Lower lobe of right lung (tissue), 2 donors: ENCODE data around the gene MTMR10. TPM values are rescaled to one million over a fixed set of nuclear protein-coding genes. Genes with fewer than 3 reads are reported as not detected.

Experiments used
- ATAC-seq, 2 donors: fragments of 200-7000 bp; cut with Tn5 transposase; one replicate each; pipeline ENCODE4 v1.9.1; 2020 to 2022; ENCODE audit warnings: mild to moderate bottlenecking in 2 of 2, moderate library complexity in 2 of 2
- DNase-seq: peaks from one replicate; pipeline ENCODE4 v3.0.0-alpha.2; 2020
- H3K27ac ChIP-seq: fragments of 200-600 bp; one replicate; pipeline ENCODE4 v1.8.0; 2022
- H3K27me3 ChIP-seq: fragments of 200-600 bp; one replicate; pipeline ENCODE4 v1.8.0; 2022; ENCODE audit warnings: low read depth
- H3K36me3 ChIP-seq: fragments of 200-600 bp; one replicate; pipeline ENCODE4 v1.8.0; 2022; ENCODE audit warnings: mild to moderate bottlenecking
- H3K4me1 ChIP-seq: fragments of 200-600 bp; one replicate; pipeline ENCODE4 v1.8.0; 2022
- H3K4me3 ChIP-seq: fragments of 200-600 bp; one replicate; pipeline ENCODE4 v1.8.0; 2022; ENCODE audit warnings: mild to moderate bottlenecking
- H3K9me3 ChIP-seq: fragments of 200-600 bp; one replicate; pipeline ENCODE4 v1.8.0; 2022
- CTCF ChIP-seq: fragments of 200-600 bp; IDR thresholded peaks from one replicate; pipeline ENCODE4 v1.8.0; 2022; ENCODE audit warnings: antibody characterized with exemption, mild to moderate bottlenecking
- intact Hi-C: fragments of 100-400 bp; cut with DNase I; formaldehyde crosslinking; loops from one replicate; pipeline ENCODE4 v1.11.0; 2022
- total RNA-seq: library from RNA; stranded (reverse); fragmentation: NEBNext Ultra II Directional; extraction: Animal tissue kit (Norgen Biotek cat#: 25700); gene quantifications from one replicate; pipeline ENCODE4 v1.2.1, GENCODE V29; 2021
- donor health status: DM: no; HTN: yes; CAD: no; lungs with severe emphysema.

The MTMR10 gene
- total RNA-seq, 1 donor from 2014 or later = 42.4 TPM

- H3K27me3 ChIP-seq = no peaks in the 10 kb centered on the region
- no peak for DNase-seq
- H3K27ac ChIP-seq = no peak overlapping the region
- intact Hi-C loops = no loop called here
- no peak overlapping the region for H3K4me3 ChIP-seq
- TF ChIP-seq CTCF = no peak
- H3K36me3 ChIP-seq = peaks cover 57% of the 10 kb centered on the region
- H3K9me3 ChIP-seq = no peaks in the 10 kb centered on the region
- no peak for ATAC-seq
- peaks cover 30% of the 10 kb centered on the region for H3K4me1 ChIP-seq
Observed at GRCh38 chr15:30978328-30978727, 13.1 kb downstream of the MTMR10 start.

GRCh38 chr15:30974112-30974511 lies 17.3 kb downstream of the MTMR10 start:
- Histone ChIP-seq H3K9me3 (no peaks in the 10 kb centered on the region), H3K27me3 (no peaks in the 10 kb centered on the region), H3K27ac (no peak overlapping the region), H3K36me3 (peaks cover 71% of the 10 kb centered on the region), H3K4me3 (no peak overlapping the region), H3K4me1 (peaks cover 15% of the 10 kb centered on the region)
- intact Hi-C loops = no loop called here
- no peak for ATAC-seq
- no peak for DNase-seq
- TF ChIP-seq CTCF = no peak

GRCh38 chr15:30973379-30973778 lies 18.0 kb downstream of the MTMR10 start:
- peaks cover 71% of the 10 kb centered on the region for H3K36me3 ChIP-seq
- no peak for DNase-seq
- H3K4me3 ChIP-seq = no peak overlapping the region
- H3K27me3 ChIP-seq = no peaks in the 10 kb centered on the region
- TF ChIP-seq CTCF = no peak
- H3K4me1 ChIP-seq = peaks cover 15% of the 10 kb centered on the region
- intact Hi-C loops = no loop called here
- no peaks in the 10 kb centered on the region for H3K9me3 ChIP-seq
- no peak overlapping the region for H3K27ac ChIP-seq
- no peak for ATAC-seq

- Histone ChIP-seq H3K4me3 (no peak overlapping the region), H3K9me3 (no peaks in the 10 kb centered on the region), H3K4me1 (no peaks in the 10 kb centered on the region), H3K36me3 (peaks cover 78% of the 10 kb centered on the region), H3K27me3 (no peaks in the 10 kb centered on the region), H3K27ac (no peak overlapping the region)
- intact Hi-C loops = no loop called here
- no peak for TF ChIP-seq CTCF
- no peak for ATAC-seq
- DNase-seq = no peak
Observed at GRCh38 chr15:30969724-30970123, 21.7 kb downstream of the MTMR10 start.

GRCh38 chr15:30963681-30964080 lies 27.7 kb downstream of the MTMR10 start:
- TF ChIP-seq CTCF = no peak
- peaks cover 85% of the 10 kb centered on the region for H3K36me3 ChIP-seq
- no peaks in the 10 kb centered on the region for H3K4me1 ChIP-seq
- no peak overlapping the region for H3K4me3 ChIP-seq
- H3K9me3 ChIP-seq = no peaks in the 10 kb centered on the region
- ATAC-seq (no peak), DNase-seq (no peak)
- H3K27me3 ChIP-seq = no peaks in the 10 kb centered on the region
- intact Hi-C loops = no loop called here
- no peak overlapping the region for H3K27ac ChIP-seq

- H3K4me3 ChIP-seq = no peak overlapping the region
- intact Hi-C loops = no loop called here
- H3K27ac ChIP-seq = no peak overlapping the region
- H3K4me1 ChIP-seq = no peaks in the 10 kb centered on the region
- ATAC-seq = no peak
- peaks cover 92% of the 10 kb centered on the region for H3K36me3 ChIP-seq
- H3K9me3 ChIP-seq = no peaks in the 10 kb centered on the region
- DNase-seq = no peak
- H3K27me3 ChIP-seq = no peaks in the 10 kb centered on the region
- TF ChIP-seq CTCF = no peak
Observed at GRCh38 chr15:30962659-30963058, 28.8 kb downstream of the MTMR10 start.
